GM20000 (cell line): Measurements from ENCODE around the gene FBXO40.

ENCODE experiments used
- DNase-seq: peaks from one replicate; pipeline ENCODE4 v3.0.0; 2012; ENCODE audit warnings: low spot score
- TF ChIP-seq, protein P1 (sequence below): IDR thresholded peaks from 2 replicates; pipeline ENCODE4 v1.5.1; 2012; ENCODE audit warnings: mild to moderate bottlenecking, control low read depth; ENCODE audit errors: extremely low read depth, missing control alignments

The FBXO40 gene

DNA sequence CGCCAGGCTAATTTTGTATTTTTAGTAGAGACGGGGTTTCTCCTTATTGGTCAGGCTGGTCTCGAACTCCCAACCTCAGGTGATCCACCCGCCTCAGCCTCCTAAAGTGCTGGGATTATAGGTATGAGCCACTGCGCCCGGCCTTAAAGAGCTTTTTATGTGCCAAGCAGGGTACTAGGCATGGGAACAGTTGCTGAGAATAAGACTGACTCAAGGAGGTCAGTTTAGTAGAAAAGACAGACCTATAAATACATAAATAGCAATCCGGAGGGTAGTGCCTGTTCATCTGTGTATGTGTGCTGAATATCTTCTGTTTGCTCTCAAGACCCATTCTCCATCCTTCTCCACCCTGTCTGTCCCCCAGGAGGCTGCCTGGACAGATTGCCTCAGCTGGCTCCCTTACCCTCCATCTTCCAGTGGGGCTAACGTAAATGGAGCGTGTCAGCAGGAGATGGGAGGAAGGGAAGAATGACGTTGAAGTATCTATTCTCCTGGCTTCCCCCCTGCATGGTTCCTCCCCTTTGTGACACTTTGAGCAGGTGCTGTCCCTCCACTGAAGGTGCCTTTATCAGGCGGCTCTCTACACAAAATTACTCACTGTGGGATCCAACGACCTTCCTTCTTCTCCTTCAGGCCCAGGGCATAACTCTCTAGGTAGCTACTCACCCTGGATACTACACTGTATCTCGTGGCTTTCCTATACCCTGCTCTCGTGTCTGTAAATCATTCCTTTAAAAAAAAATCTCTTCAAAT is 31.1 kb downstream of the FBXO40 start:
- TF ChIP-seq, protein P1, sequence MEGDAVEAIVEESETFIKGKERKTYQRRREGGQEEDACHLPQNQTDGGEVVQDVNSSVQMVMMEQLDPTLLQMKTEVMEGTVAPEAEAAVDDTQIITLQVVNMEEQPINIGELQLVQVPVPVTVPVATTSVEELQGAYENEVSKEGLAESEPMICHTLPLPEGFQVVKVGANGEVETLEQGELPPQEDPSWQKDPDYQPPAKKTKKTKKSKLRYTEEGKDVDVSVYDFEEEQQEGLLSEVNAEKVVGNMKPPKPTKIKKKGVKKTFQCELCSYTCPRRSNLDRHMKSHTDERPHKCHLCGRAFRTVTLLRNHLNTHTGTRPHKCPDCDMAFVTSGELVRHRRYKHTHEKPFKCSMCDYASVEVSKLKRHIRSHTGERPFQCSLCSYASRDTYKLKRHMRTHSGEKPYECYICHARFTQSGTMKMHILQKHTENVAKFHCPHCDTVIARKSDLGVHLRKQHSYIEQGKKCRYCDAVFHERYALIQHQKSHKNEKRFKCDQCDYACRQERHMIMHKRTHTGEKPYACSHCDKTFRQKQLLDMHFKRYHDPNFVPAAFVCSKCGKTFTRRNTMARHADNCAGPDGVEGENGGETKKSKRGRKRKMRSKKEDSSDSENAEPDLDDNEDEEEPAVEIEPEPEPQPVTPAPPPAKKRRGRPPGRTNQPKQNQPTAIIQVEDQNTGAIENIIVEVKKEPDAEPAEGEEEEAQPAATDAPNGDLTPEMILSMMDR, result no peak
- no peak for DNase-seq

DNA sequence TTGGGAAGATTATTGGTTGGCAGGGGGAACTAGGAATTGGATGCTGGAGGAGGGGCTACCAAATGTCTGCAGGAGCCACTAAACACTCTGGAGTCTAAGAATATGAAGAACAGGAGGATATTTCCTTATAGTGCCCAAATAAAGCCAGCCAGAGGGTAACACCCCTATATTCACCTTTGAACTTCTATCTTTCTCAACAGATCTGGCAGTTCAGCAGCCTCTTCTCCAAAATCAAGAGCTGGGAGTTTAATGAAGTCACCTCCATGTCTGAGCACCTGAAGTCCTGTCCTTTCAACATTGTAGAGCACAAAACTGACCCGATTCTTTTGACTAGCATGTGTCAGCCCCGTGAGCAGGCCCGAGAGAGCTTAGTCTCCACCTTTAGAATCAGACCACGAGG is 33.3 kb downstream of the FBXO40 start:
- no peak for DNase-seq
- TF ChIP-seq, protein P1, result no peak

DNA sequence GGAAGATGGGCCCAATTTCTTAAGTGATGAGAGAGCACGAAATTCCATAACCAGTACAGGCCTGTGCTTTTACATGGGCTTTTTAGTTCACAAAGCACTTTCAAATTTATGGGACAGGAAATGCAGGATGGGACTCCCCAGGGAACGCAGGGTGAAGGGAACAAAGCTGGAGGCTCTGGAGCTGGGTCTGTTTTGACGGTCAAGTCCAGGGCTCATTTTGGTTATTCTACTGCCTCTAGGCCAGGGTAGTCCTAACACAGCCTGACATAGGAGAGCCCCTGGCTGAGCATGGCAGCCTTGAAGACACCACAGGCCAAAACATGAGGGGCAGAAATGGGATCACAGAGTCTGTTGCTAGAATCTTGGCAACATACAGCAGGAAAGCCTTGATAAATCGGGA is 34.0 kb downstream of the FBXO40 start:
- DNase-seq, result no peak
- TF ChIP-seq, protein P1, result no peak

DNA sequence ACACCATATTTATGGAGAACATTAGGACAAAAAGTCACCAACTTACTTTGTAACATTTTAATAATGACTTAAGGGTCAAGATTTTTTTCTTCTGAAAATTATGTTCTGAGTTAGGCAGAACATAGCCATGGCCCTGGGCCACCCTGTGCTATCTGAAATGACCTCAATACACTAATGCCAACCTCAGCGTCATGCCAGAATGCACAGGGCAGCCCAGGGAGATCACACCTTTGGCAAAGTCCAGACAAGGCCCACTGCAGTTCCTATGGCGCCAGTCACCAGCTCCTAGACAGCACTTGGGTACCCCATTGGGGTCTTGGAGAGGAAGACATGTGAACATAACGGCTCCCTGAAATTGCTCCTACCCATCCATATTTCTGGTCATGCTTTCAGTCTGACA is 34.4 kb downstream of the FBXO40 start:
- no peak for DNase-seq
- TF ChIP-seq, protein P1, result no peak

DNA sequence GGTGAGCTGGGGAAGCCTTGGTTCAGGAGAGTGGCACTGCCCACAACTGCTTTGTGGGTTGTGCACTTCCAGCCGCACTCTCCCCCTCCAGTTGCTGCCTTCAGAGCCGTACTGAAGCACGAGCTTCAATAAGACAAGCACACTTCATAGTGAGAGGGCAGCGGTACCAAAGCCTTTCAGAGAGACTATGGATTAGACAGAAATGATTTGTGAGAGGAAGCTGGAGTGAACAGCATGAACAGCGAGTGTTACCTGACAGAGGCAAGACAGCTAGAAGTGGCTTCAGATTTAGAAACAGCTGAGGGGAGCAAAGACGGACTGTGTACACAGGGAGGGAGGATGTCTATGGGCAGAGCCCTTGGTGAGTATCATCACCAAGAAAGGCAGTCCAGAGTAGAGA is 36.4 kb downstream of the FBXO40 start:
- TF ChIP-seq, protein P1, result no peak
- DNase-seq, result no peak

DNA sequence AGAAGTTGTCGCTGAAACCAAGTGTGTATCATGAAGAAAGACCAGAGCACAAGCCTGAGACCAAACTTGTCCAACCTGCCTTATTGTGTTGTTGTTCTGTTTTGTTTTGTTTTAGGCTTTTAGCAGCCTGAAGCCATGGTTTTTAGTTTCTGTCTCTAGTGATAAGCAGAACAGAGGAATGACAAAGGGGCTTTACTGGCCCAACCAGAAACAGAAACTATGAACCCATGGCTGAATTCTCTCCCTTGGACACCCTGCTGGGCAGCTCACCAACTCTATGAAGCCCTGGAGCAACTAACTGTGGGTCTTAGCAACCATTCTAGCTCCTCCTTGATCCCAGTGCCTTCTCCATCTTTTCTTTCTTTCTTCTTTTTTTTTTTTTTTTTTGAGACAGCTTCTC is 37.2 kb downstream of the FBXO40 start:
- DNase-seq, result no peak

DNA sequence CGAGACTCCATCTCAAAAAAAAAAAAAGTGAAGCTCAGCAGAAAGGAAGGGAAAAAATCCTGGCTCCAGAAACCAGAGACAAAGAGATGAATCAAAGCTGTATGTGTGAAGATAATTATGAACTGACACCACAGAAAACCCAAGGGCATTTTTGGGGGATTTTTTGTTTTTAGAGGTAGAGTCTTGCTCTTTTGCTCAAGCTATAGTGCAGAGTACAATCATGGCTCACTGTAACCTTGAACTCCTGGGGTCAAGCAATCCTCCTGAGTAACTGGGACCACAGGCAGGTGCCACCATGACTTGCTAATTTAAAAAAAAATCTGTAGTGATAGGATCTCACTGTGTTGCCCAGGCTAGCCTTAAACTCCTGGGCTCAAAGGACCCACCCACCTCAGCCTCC is 44.7 kb downstream of the FBXO40 start:
- TF ChIP-seq, protein P1, result no peak
- DNase-seq, result no peak

More for the DNA sequence above, 37.2 kb downstream of the FBXO40 start:
- TF ChIP-seq, protein P1, result no peak
